ENCODE results near the gene RPL22L1. TPM values are rescaled to one million over a fixed set of nuclear protein-coding genes. Genes with fewer than 3 reads are reported as not detected.

RPL22L1 gene
- polyA plus RNA-seq, 3 donors from 2014 or later, result 13.4 to 47.6 (median 39.0) TPM

GRCh38 chr3:170866499-170866898 is 3.5 kb downstream of the RPL22L1 start:
- no peak for DNase-seq
- H3K27ac Mint-ChIP-seq, result peak overlapping the region in 4 of 6 donors; percentile 12 to 68 (median 58)

GRCh38 chr3:170865209-170866094 is 4.5 kb downstream of the RPL22L1 start:
- Mint-ChIP-seq H3K27ac (peak overlapping the region in 2 of 6 donors; percentile 30 to 38), H3K4me1 (peaks cover 23 to 37% of the 10 kb centered on the region in 2 donors), H3K36me3 (peaks cover 12 to 30% (median 24%) of the 10 kb centered on the region in 3 donors), H3K9me3 (no peaks in the 10 kb centered on the region), H3K27me3 (ENCODE audit: low read depth in 3 of 3) (peaks cover 11 to 17% (median 15%) of the 10 kb centered on the region in 3 donors), H3K4me3 (no peak overlapping the region)
- no peak for DNase-seq

More at GRCh38 chr3:170866499-170866898, 3.5 kb downstream of the RPL22L1 start:
- peaks cover 9 to 19% (median 16%) of the 10 kb centered on the region in 3 donors for H3K27me3 Mint-ChIP-seq (ENCODE audit: low read depth in 3 of 3)
- no peaks in the 10 kb centered on the region for H3K9me3 Mint-ChIP-seq
- H3K4me3 Mint-ChIP-seq, result no peak overlapping the region
- peaks cover 26 to 40% of the 10 kb centered on the region in 2 donors for H3K4me1 Mint-ChIP-seq
- peaks cover 12 to 30% (median 24%) of the 10 kb centered on the region in 3 donors for H3K36me3 Mint-ChIP-seq

- H3K4me1 Mint-ChIP-seq, result peaks cover 15 to 29% of the 10 kb centered on the region in 2 donors
- peaks cover 3 to 9% (median 7%) of the 10 kb centered on the region in 3 donors for H3K27me3 Mint-ChIP-seq (ENCODE audit: low read depth in 3 of 3)
- peak overlapping the region in 3 of 6 donors; percentile 18 to 38 (median 37) for H3K27ac Mint-ChIP-seq
- H3K4me3 Mint-ChIP-seq, result no peak overlapping the region
- H3K9me3 Mint-ChIP-seq, result no peaks in the 10 kb centered on the region
- DNase-seq, result no peak
- peaks cover 12 to 30% (median 22%) of the 10 kb centered on the region in 3 donors for H3K36me3 Mint-ChIP-seq
Observed at GRCh38 chr3:170864525-170865208, 5.3 kb downstream of the RPL22L1 start.

GRCh38 chr3:170863816-170864215 is 6.2 kb downstream of the RPL22L1 start:
- H3K36me3 Mint-ChIP-seq, result peaks cover 12 to 30% (median 22%) of the 10 kb centered on the region in 3 donors
- peaks cover 1 to 6% (median 4%) of the 10 kb centered on the region in 3 donors for H3K27me3 Mint-ChIP-seq (ENCODE audit: low read depth in 3 of 3)
- no peak overlapping the region for H3K4me3 Mint-ChIP-seq
- DNase-seq, result no peak
- H3K4me1 Mint-ChIP-seq, result peaks cover 7 to 21% of the 10 kb centered on the region in 2 donors
- H3K9me3 Mint-ChIP-seq, result no peaks in the 10 kb centered on the region
- H3K27ac Mint-ChIP-seq, result peak overlapping the region in 2 of 6 donors; percentile 4 to 7

- no peaks in the 10 kb centered on the region for H3K9me3 Mint-ChIP-seq
- no peak overlapping the region for H3K4me3 Mint-ChIP-seq
- peaks cover 12 to 30% (median 22%) of the 10 kb centered on the region in 3 donors for H3K36me3 Mint-ChIP-seq
- no peak overlapping the region for H3K27ac Mint-ChIP-seq
- peaks cover 1 to 4% (median 4%) of the 10 kb centered on the region in 3 donors for H3K27me3 Mint-ChIP-seq (ENCODE audit: low read depth in 3 of 3)
- peaks cover 7 to 14% of the 10 kb centered on the region in 2 donors for H3K4me1 Mint-ChIP-seq
- DNase-seq, result no peak
Observed at GRCh38 chr3:170862618-170863374, 7.2 kb downstream of the RPL22L1 start.

- Mint-ChIP-seq H3K9me3 (no peaks in the 10 kb centered on the region), H3K4me3 (no peak overlapping the region), H3K27ac (no peak overlapping the region), H3K36me3 (no peaks in the 10 kb centered on the region), H3K27me3 (ENCODE audit: low read depth in 3 of 3) (peaks cover 0 to 3% (median 2%) of the 10 kb centered on the region in 3 donors), H3K4me1 (no peaks in the 10 kb centered on the region)
- no peak for DNase-seq
Observed at GRCh38 chr3:170858599-170858998, 11.4 kb downstream of the RPL22L1 start.

GRCh38 chr3:170852324-170852723 is 17.7 kb downstream of the RPL22L1 start:
- no peak for DNase-seq
- Mint-ChIP-seq H3K36me3 (no peaks in the 10 kb centered on the region), H3K4me3 (no peak overlapping the region), H3K27ac (no peak overlapping the region), H3K27me3 (ENCODE audit: low read depth in 3 of 3) (peaks cover 0 to 7% (median 1%) of the 10 kb centered on the region in 3 donors), H3K4me1 (no peaks in the 10 kb centered on the region), H3K9me3 (no peaks in the 10 kb centered on the region)

- no peaks in the 10 kb centered on the region for H3K4me1 Mint-ChIP-seq
- H3K27ac Mint-ChIP-seq, result no peak overlapping the region
- no peaks in the 10 kb centered on the region for H3K36me3 Mint-ChIP-seq
- peaks cover 3 to 10% (median 6%) of the 10 kb centered on the region in 3 donors for H3K27me3 Mint-ChIP-seq (ENCODE audit: low read depth in 3 of 3)
- H3K9me3 Mint-ChIP-seq, result no peaks in the 10 kb centered on the region
- H3K4me3 Mint-ChIP-seq, result no peak overlapping the region
- DNase-seq, result no peak
Observed at GRCh38 chr3:170848292-170848917, 21.6 kb downstream of the RPL22L1 start.

GRCh38 chr3:170844377-170844776 is 25.6 kb downstream of the RPL22L1 start:
- no peaks in the 10 kb centered on the region for H3K36me3 Mint-ChIP-seq
- no peak for DNase-seq
- no peaks in the 10 kb centered on the region for H3K4me1 Mint-ChIP-seq
- no peaks in the 10 kb centered on the region for H3K9me3 Mint-ChIP-seq
- no peak overlapping the region for H3K27ac Mint-ChIP-seq
- H3K4me3 Mint-ChIP-seq, result no peak overlapping the region
- peaks cover 6 to 8% (median 7%) of the 10 kb centered on the region in 3 donors for H3K27me3 Mint-ChIP-seq (ENCODE audit: low read depth in 3 of 3)

GRCh38 chr3:170840291-170840859 is 29.6 kb downstream of the RPL22L1 start:
- Mint-ChIP-seq H3K4me3 (no peak overlapping the region), H3K27ac (no peak overlapping the region), H3K27me3 (ENCODE audit: low read depth in 3 of 3) (peaks cover 2 to 9% (median 8%) of the 10 kb centered on the region in 3 donors), H3K36me3 (no peaks in the 10 kb centered on the region), H3K4me1 (no peaks in the 10 kb centered on the region), H3K9me3 (no peaks in the 10 kb centered on the region)
- no peak for DNase-seq

GRCh38 chr3:170839518-170840100 is 30.4 kb downstream of the RPL22L1 start:
- Mint-ChIP-seq H3K27me3 (ENCODE audit: low read depth in 3 of 3) (peaks cover 2 to 11% (median 8%) of the 10 kb centered on the region in 3 donors), H3K36me3 (no peaks in the 10 kb centered on the region), H3K4me1 (no peaks in the 10 kb centered on the region), H3K4me3 (no peak overlapping the region), H3K27ac (no peak overlapping the region), H3K9me3 (no peaks in the 10 kb centered on the region)
- no peak for DNase-seq

- Mint-ChIP-seq H3K27ac (no peak overlapping the region), H3K4me3 (no peak overlapping the region), H3K27me3 (ENCODE audit: low read depth in 3 of 3) (peaks cover 4 to 8% (median 6%) of the 10 kb centered on the region in 3 donors), H3K4me1 (no peaks in the 10 kb centered on the region), H3K36me3 (no peaks in the 10 kb centered on the region), H3K9me3 (no peaks in the 10 kb centered on the region)
- DNase-seq, result no peak
Observed at GRCh38 chr3:170836491-170836890, 33.5 kb downstream of the RPL22L1 start.
